Activated CD8-positive, alpha-beta memory T cell treated with anti-CD3 and anti-CD28 coated beads for 24 hours (primary cell): ENCODE results near the gene NDUFA12.

ENCODE experiments used
- DNase-seq: peaks from one replicate; pipeline ENCODE4 v3.0.0-alpha.2; 2020

Gene NDUFA12

GRCh38 chr12:94930772-94931171 lies 72.7 kb downstream of the NDUFA12 start:
- no peak for DNase-seq

GRCh38 chr12:94930216-94930654 lies 73.3 kb downstream of the NDUFA12 start:
- DNase-seq = no peak

DNA sequence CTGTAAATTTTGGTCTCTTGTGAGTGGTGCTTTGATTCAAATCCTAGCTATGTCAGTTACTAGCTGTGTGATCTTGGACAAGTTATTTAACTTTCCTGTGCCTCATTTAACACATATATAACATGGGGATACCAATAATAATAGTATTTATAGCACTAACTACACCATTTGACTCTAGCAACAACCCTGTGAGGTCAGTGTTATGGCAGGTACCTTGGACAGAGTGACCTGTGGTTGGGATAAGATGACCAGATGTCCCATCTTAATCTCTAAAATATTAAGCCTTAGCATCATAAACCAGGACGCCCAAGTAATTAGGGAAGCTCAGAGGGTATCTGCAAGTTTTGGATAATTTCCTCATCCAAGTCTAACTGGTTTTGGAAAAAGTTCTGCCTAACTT lies 73.7 kb downstream of the NDUFA12 start:
- no peak for DNase-seq

DNA sequence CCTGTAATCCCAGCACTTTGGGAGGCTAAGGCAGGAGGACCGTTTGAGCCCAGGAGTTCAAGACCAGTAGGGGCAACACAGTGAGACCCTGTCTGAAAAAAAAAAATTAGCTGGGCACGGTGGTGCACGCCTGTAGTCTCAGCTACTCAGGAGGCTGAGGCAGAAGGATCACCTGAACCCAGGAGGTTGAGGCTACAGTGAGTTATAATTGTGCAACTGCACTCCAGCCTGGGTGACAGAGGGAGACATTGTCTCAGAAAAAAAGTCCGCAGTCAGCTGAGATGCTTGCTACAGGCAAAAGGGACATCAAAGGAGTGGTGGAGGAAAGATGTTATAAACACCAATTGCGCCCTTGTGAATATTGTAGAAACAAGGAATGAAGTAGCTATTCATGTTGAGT lies 77.8 kb downstream of the NDUFA12 start:
- no peak for DNase-seq

- DNase-seq = no peak
Measured at GRCh38 chr12:94925206-94925605, 78.3 kb downstream of the NDUFA12 start.

DNA sequence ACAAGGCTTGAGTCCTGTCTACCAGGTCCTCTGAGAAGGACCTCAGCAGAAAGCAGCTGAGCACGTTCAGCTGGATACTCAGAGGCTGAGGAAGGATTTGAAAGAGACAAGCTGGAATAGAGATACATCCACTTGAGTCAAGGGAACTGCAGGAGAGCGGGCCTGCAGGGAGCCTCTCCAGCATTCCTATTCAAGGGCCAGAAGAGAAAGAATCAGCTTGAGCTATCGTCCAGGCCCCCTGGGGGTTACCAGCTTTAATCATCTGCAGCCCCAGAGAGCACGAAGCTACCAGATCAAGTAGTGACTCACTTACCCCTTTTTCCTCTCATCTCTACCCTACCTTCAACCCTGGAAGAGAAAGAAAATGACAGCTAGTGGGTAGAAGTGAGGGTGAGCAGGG lies 80.9 kb downstream of the NDUFA12 start:
- DNase-seq = no peak
